CD8-positive, alpha-beta memory T cell (primary cell): ENCODE measurements around the gene HERC3. TPM values are rescaled to one million over a fixed set of nuclear protein-coding genes. Genes with fewer than 3 reads are reported as not detected.

Experiments
- CTCF ChIA-PET: fragments of 350-600 bp; sonication (Branson Sonifier 250); formaldehyde crosslinking; loops from one replicate; lab custom pipeline; 2021; ENCODE audit warnings: antibody characterized with exemption; lab: Charles Lee
- POLR2A ChIA-PET: fragments of 350-600 bp; sonication (Branson Sonifier 250); formaldehyde crosslinking; loops from one replicate; lab custom pipeline; 2021; ENCODE audit warnings: antibody characterized with exemption; lab: Charles Lee
- DNase-seq, 5 donors: peaks; one replicate each; pipeline versions ENCODE4 v3.0.0 to v3.0.0-alpha.2; 2020 to 2022; ENCODE audit warnings: mixed read lengths in 1 of 5
- H3K27ac ChIP-seq: one replicate; pipeline ENCODE4 v1.7.0; 2013; ENCODE audit warnings: low read depth, mild to moderate bottlenecking, low read length, moderate library complexity
- H3K27me3 ChIP-seq: 2 replicates; pipeline ENCODE4 v1.7.0; 2013; ENCODE audit warnings: low read length, mild to moderate bottlenecking; ENCODE audit not compliant: insufficient read depth, poor library complexity, severe bottlenecking
- H3K36me3 ChIP-seq: 2 replicates; pipeline ENCODE4 v1.7.0; 2013; ENCODE audit warnings: mild to moderate bottlenecking, low read length, moderate library complexity; ENCODE audit not compliant: insufficient read depth
- H3K4me1 ChIP-seq: 2 replicates; pipeline ENCODE4 v1.7.0; 2013; ENCODE audit warnings: mild to moderate bottlenecking, low read length, moderate library complexity; ENCODE audit not compliant: insufficient read depth
- H3K4me3 ChIP-seq: 2 replicates; pipeline ENCODE4 v1.7.0; 2013; ENCODE audit warnings: mild to moderate bottlenecking, low read length
- H3K9me3 ChIP-seq: 2 replicates; pipeline ENCODE4 v1.7.0; 2013; ENCODE audit warnings: mild to moderate bottlenecking, low read length
- H3K27ac Mint-ChIP-seq, 8 donors: one replicate each; pipeline ENCODE4 v1.8.0; 2020 to 2021; ENCODE audit warnings: mixed read lengths in 8 of 8, mild to moderate bottlenecking in 6 of 8, inconsistent platforms in 3 of 8, moderate library complexity in 3 of 8
- H3K27me3 Mint-ChIP-seq, 2 donors: one replicate each; pipeline ENCODE4 v1.8.0; 2020 to 2021; ENCODE audit warnings: mixed read lengths in 2 of 2, mild to moderate bottlenecking in 1 of 2, moderate library complexity in 1 of 2
- H3K36me3 Mint-ChIP-seq, 3 donors: one replicate each; pipeline ENCODE4 v1.8.0; 2020 to 2021; ENCODE audit warnings: mixed read lengths in 3 of 3, inconsistent platforms in 1 of 3, mild to moderate bottlenecking in 1 of 3
- H3K4me1 Mint-ChIP-seq, 3 donors: one replicate each; pipeline ENCODE4 v1.8.0; 2020 to 2021; ENCODE audit warnings: mixed read lengths in 3 of 3, inconsistent platforms in 1 of 3, mild to moderate bottlenecking in 1 of 3
- H3K4me3 Mint-ChIP-seq, 7 donors: one replicate each; pipeline ENCODE4 v1.8.0; 2020 to 2021; ENCODE audit warnings: mixed read lengths in 7 of 7, mild to moderate bottlenecking in 6 of 7, moderate library complexity in 4 of 7, inconsistent platforms in 2 of 7
- H3K9me3 Mint-ChIP-seq, 5 donors: one replicate each; pipeline ENCODE4 v1.8.0; 2020 to 2022; ENCODE audit warnings: mixed read lengths in 5 of 5, mild to moderate bottlenecking in 3 of 5, moderate library complexity in 2 of 5, inconsistent platforms in 1 of 5
- polyA plus RNA-seq: library from polyadenylated mRNA; unstranded; fragments of 300-500 nt; fragmentation: Illumina TruSeq; gene quantifications from one replicate; pipeline ENCODE4 v1.2.3, GENCODE V29; 2021
- total RNA-seq, 2 experiments: library from RNA; stranded (reverse); gene quantifications; one replicate each; pipeline ENCODE4 v1.2.3, GENCODE V29; 2021

HERC3 gene
- total and polyA plus RNA-seq, 3 experiments from 2014 or later = 27.9 to 34.5 (median 31.8) TPM

DNA sequence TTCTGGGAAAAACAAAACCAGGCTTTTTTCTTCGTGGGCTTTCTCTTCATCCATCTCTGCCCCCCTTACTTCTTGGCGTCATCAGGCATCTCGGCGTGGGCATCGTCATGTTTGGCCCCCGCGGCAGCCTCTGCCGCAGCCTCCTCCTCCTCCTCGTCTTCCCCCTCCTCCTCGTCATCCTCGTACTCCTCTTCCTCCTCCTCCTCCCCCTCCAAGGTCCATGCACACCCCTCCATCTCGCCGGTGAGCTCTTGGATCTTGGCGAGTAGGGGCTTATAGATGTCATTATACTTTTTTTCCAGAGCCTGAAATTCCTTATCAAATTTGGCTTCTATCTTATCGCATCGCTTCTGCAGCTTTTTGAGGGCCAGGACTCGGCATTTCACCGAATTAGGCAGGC lies 104.9 kb downstream of the HERC3 start:
- peaks cover 14% of the 10 kb centered on the region for H3K4me1 ChIP-seq
- H3K27ac ChIP-seq = peak overlapping the region; percentile 66
- peak overlapping the region; percentile 80 for H3K4me3 ChIP-seq
- H3K4me1 Mint-ChIP-seq = peaks cover 8 to 25% (median 17%) of the 10 kb centered on the region in 3 donors
- H3K27ac Mint-ChIP-seq = peak overlapping the region; percentile 37 to 98 (median 94)
- POLR2A ChIA-PET = interaction anchor here (1.3 kb wide), 1 partner anchor 105 kb away, joined by 7 read pairs; the partner anchor contains the start of gene HERC3
- no peaks in the 10 kb centered on the region for H3K27me3 ChIP-seq
- H3K9me3 Mint-ChIP-seq = no peaks in the 10 kb centered on the region
- no peaks in the 10 kb centered on the region for H3K9me3 ChIP-seq
- peaks cover 7% of the 10 kb centered on the region for H3K36me3 ChIP-seq
- H3K36me3 Mint-ChIP-seq = peaks cover 0 to 46% (median 7%) of the 10 kb centered on the region in 3 donors
- peak overlapping the region; percentile 83 to 94 (median 88) for H3K4me3 Mint-ChIP-seq
- CTCF ChIA-PET = no interaction called here
- peak in 2 of 5 donors; percentile 24 to 54 for DNase-seq
- H3K27me3 Mint-ChIP-seq = no peaks in the 10 kb centered on the region

DNA sequence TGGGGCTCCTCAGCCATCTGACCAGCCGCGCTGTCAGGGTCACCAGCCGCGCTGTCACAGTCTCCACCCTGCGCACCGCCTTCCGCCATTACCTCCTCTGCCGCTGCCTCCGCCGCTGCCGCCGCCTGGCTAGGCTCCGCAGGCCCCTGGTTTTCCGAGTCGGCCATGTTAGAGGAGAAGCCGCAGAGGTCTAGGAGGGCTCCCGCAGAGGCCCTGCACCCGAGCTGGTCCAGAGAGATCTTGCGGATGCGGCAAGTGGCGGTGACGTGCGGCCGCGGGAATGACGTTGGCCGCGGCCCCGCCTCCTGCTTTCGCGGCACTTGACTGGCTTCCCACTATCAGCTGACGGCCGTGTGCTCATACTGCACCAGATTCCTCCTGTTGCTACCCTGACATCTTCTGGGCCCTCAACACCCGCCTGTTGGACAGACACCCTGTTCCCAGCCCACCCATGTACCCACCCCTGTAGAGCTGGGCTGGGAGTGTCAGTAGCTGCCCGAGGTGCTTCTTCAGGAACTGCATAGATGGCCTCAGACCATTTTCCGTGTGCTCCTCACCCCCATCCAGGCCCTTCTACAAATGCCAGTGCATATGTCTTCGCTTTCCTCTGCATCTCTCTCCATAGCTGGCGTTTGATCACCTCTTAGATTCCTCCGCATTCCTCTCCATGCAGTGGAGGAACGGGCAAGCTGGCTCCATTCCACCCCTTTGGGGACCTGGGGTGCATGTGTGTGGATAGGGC lies 105.5 kb downstream of the HERC3 start, which contains the start of gene NAP1L5:
Gene NAP1L5 (minus strand): TSS at position 242 of the 742 bp plus-strand sequence. CDS start 75 bp downstream, at position 167.
- Mint-ChIP-seq H3K27ac (peak within 1 kb of the TSS; percentile 37 to 98 (median 94)), H3K4me3 (peak within 1 kb of the TSS; percentile 83 to 94 (median 88)), H3K4me1 (peaks cover 8 to 25% (median 17%) of the 10 kb centered on the region in 3 donors), H3K27me3 (no peaks in the 10 kb centered on the region), H3K9me3 (no peaks in the 10 kb centered on the region), H3K36me3 (peaks cover 0 to 50% (median 10%) of the 10 kb centered on the region in 3 donors)
- Histone ChIP-seq H3K4me3 (peak within 1 kb of the TSS; percentile 80), H3K4me1 (peaks cover 14% of the 10 kb centered on the region), H3K27me3 (no peaks in the 10 kb centered on the region), H3K9me3 (no peaks in the 10 kb centered on the region), H3K36me3 (peaks cover 7% of the 10 kb centered on the region), H3K27ac (peak within 1 kb of the TSS; percentile 66)
- peak; percentile 63 to 84 (median 82) for DNase-seq
- ChIA-PET POLR2A (interaction anchor here (1.3 kb wide), 1 partner anchor 105 kb away, joined by 7 read pairs; the partner anchor contains the start of gene HERC3), CTCF (interaction anchor here (0.7 kb wide), 1 partner anchor 160 kb away, joined by 3 read pairs; no protein-coding TSS in a partner anchor)

DNA sequence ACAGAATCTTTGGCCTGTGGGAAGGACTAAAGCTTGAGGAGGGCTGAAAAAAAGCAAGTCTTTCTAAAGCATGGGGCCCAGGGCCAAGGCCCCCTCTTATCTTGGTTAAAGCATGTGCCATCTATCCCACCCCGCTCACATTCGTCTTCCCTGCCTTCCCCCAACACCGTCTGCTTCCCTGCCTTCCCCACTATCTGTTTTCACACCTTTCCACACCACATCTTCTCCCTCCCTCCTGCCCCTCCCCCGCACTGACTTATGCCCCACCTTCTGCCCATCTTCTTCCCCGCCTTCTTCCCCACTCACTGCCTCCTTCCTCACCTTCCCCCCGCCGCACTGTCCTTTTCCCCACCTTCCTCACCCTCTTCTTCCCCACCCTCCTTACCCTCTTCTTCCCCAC lies 106.2 kb downstream of the HERC3 start:
- ChIA-PET POLR2A (interaction anchor here (1.3 kb wide), 1 partner anchor 106 kb away, joined by 7 read pairs; the partner anchor contains the start of gene HERC3), CTCF (no interaction called here)
- Histone ChIP-seq H3K4me3 (no peak overlapping the region), H3K27me3 (no peaks in the 10 kb centered on the region), H3K9me3 (no peaks in the 10 kb centered on the region), H3K4me1 (peaks cover 14% of the 10 kb centered on the region), H3K36me3 (peaks cover 7% of the 10 kb centered on the region), H3K27ac (no peak overlapping the region)
- Mint-ChIP-seq H3K4me1 (peaks cover 8 to 22% (median 17%) of the 10 kb centered on the region in 3 donors), H3K27ac (peak overlapping the region in 6 of 8 donors; percentile 33 to 96 (median 94)), H3K36me3 (peaks cover 0 to 56% (median 13%) of the 10 kb centered on the region in 3 donors), H3K27me3 (no peaks in the 10 kb centered on the region), H3K4me3 (peak overlapping the region in 3 of 7 donors; percentile 32 to 92 (median 86)), H3K9me3 (no peaks in the 10 kb centered on the region)
- DNase-seq = no peak

DNA sequence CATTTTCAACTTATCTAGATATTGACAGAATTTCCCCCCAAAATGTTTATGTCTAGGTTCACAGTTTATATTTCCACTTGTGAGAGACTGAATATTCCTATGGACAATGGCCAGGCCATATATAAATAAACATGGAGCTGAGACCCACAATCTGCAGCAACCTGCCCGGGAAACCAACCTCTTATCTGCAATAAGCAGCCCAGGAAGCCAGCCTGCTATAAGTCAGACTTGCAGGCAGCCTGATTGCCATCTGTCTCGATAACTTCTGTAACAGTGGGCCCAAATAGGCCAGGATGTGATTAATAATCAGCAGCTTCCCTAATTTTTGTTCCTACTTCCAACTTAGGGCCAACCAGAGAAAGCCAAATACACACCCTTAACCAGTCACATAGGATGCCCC lies 110.5 kb downstream of the HERC3 start:
- Histone ChIP-seq H3K9me3 (no peaks in the 10 kb centered on the region), H3K4me1 (peaks cover 5% of the 10 kb centered on the region), H3K27me3 (no peaks in the 10 kb centered on the region), H3K4me3 (no peak overlapping the region), H3K36me3 (peaks cover 29% of the 10 kb centered on the region), H3K27ac (no peak overlapping the region)
- peaks cover 0 to 8% (median 4%) of the 10 kb centered on the region in 3 donors for H3K4me1 Mint-ChIP-seq
- H3K27me3 Mint-ChIP-seq = no peaks in the 10 kb centered on the region
- no peaks in the 10 kb centered on the region for H3K9me3 Mint-ChIP-seq
- DNase-seq = no peak
- H3K27ac Mint-ChIP-seq = peak overlapping the region in 1 of 8 donors; percentile 23
- POLR2A ChIA-PET = no interaction called here
- CTCF ChIA-PET = no interaction called here
- H3K4me3 Mint-ChIP-seq = no peak overlapping the region
- H3K36me3 Mint-ChIP-seq = peaks cover 16 to 72% (median 34%) of the 10 kb centered on the region in 3 donors

DNA sequence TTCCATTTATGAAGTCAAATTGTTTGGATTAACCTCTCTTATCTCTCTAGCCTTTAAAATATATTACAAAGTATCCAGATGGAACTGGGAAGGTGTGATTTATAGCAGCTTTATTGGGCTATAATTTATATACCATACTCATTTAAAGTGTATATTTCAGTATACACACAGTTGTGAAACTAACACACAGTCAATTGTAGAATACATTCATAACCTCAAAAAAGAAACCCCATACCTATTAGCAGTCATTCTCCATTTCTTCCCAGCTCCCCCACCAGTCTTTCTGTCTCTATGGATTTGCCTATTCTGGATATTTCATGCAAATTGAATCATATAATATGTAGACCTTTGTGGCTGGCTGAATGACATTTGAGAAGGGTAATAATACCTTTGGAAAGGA lies 112.9 kb downstream of the HERC3 start:
- H3K27ac ChIP-seq = no peak overlapping the region
- Mint-ChIP-seq H3K27me3 (no peaks in the 10 kb centered on the region), H3K27ac (peak overlapping the region in 1 of 8 donors; percentile 36), H3K36me3 (peaks cover 27 to 77% (median 44%) of the 10 kb centered on the region in 3 donors), H3K4me3 (no peak overlapping the region), H3K4me1 (no peaks in the 10 kb centered on the region), H3K9me3 (no peaks in the 10 kb centered on the region)
- no peaks in the 10 kb centered on the region for H3K9me3 ChIP-seq
- H3K36me3 ChIP-seq = peaks cover 24% of the 10 kb centered on the region
- ChIA-PET POLR2A (interaction anchor here (0.7 kb wide), 1 partner anchor 112 kb away, joined by 3 read pairs; no protein-coding TSS in a partner anchor), CTCF (interaction anchor here (1.5 kb wide), 1 partner anchor 166 kb away, joined by 4 read pairs; no protein-coding TSS in a partner anchor)
- DNase-seq = no peak
- no peak overlapping the region for H3K4me3 ChIP-seq
- no peaks in the 10 kb centered on the region for H3K27me3 ChIP-seq
- H3K4me1 ChIP-seq = no peaks in the 10 kb centered on the region

DNA sequence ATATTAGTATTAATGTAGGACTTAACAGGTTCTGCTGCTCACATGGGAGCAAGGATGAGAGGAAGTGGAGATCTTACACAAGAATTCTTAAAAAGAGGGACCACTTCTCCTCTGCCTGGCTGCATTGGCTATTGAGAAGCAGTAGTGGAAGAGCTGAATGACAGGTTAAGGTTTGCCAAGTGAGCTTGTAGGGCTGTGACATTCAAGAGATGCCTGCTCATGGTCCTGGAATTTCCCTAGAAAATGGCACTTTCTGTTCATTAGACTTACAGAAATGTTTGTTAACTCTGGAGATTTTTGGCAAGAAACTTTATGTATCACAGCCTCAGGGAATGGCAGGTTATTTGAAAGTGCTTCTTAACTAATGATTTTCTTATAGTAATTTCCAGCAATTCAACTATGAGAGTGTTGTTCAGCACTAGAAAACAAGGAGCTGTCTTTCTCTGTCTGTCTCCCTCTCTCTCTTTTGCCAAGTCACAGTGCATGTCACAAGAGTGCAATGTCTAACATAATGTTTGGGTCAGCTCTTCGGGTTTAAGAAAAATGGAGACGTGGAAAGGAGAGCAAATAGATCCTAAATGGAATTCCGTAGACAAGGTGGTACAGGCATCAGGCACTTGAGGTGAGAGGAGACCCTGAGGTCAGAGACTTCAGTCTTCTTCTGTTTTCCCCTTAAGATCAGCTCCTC lies 113.7 kb downstream of the HERC3 start:
- H3K27ac Mint-ChIP-seq = no peak overlapping the region
- H3K36me3 Mint-ChIP-seq = peaks cover 32 to 79% (median 44%) of the 10 kb centered on the region in 3 donors
- no peak overlapping the region for H3K27ac ChIP-seq
- DNase-seq = no peak
- no peaks in the 10 kb centered on the region for H3K27me3 Mint-ChIP-seq
- H3K27me3 ChIP-seq = no peaks in the 10 kb centered on the region
- no peak overlapping the region for H3K4me3 ChIP-seq
- no peaks in the 10 kb centered on the region for H3K9me3 ChIP-seq
- no peaks in the 10 kb centered on the region for H3K4me1 Mint-ChIP-seq
- POLR2A ChIA-PET = no interaction called here
- H3K4me1 ChIP-seq = no peaks in the 10 kb centered on the region
- H3K9me3 Mint-ChIP-seq = no peaks in the 10 kb centered on the region
- H3K4me3 Mint-ChIP-seq = no peak overlapping the region
- H3K36me3 ChIP-seq = peaks cover 26% of the 10 kb centered on the region
- CTCF ChIA-PET = interaction anchor here (1.5 kb wide), 1 partner anchor 167 kb away, joined by 4 read pairs; no protein-coding TSS in a partner anchor

DNA sequence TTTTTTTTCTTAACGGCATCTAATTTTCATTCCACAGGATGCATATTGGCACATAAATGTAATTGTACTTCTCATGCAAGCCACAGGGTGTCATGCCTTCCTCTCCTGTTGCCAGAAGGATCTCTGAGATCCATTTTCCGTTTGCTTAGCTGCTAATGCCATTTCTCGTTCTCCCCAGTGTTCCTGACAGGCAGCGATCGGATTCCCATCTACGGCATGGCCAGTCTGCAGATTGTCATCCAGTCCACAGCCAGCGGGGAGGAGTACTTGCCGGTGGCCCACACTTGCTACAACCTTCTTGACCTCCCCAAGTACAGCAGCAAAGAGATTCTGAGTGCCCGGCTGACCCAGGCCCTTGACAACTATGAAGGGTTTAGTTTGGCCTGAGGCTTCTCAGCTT lies 114.3 kb downstream of the HERC3 start:
- CTCF ChIA-PET = interaction anchor here (1.5 kb wide), 1 partner anchor 167 kb away, joined by 4 read pairs; no protein-coding TSS in a partner anchor
- Mint-ChIP-seq H3K27me3 (no peaks in the 10 kb centered on the region), H3K4me1 (no peaks in the 10 kb centered on the region)

More for the DNA sequence above, 114.3 kb downstream of the HERC3 start:
- no peak overlapping the region for H3K27ac ChIP-seq
- POLR2A ChIA-PET = no interaction called here
- H3K36me3 ChIP-seq = peaks cover 26% of the 10 kb centered on the region
- no peaks in the 10 kb centered on the region for H3K9me3 ChIP-seq
- H3K27ac Mint-ChIP-seq = no peak overlapping the region
- H3K4me3 ChIP-seq = no peak overlapping the region
- H3K36me3 Mint-ChIP-seq = peaks cover 36 to 81% (median 45%) of the 10 kb centered on the region in 3 donors
- H3K9me3 Mint-ChIP-seq = peaks cover 0 to under 1% (median 0%) of the 10 kb centered on the region in 5 donors
- H3K4me3 Mint-ChIP-seq = no peak overlapping the region
- H3K27me3 ChIP-seq = no peaks in the 10 kb centered on the region
- DNase-seq = no peak
- no peaks in the 10 kb centered on the region for H3K4me1 ChIP-seq
